ENCODE results near the gene MED29.

DNA sequence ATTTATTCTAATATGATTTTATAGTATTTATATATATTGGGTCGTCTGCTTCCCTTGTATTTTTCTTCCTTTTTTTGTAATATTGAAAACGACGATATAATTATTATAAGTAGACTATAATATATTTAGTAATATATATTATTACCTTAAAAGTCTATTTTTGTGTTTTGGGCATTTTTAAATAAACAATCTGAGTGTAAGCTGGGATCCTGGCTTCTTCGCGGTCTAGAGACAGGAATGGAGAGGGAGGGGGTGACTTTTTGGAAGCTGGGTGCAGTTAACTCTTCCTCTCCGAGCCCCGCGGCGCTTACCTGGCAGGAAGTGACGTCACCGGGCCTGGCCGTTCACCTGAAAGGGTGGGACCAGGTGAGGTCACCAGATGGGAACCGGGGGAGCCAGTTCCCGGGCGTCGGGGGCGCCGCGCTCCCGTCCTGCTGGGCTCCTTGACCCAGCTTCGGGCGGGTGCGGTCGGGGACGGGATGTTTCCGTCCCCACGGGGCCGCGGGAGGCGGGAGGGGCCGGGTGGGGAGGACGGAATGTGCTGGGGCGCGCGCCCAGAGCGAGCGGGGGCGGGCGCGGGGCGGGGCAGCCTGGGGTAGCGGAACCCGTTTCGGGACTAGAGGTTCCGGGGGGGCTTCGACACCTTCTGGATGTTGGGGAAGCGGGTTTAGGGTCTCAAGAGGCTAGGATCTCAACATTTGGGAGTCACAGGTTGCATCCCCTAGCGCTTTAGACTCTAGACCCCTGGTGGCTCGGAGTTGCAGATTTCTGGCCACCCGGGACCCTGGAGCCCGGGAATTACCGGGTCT lies 18.2 kb downstream of the MED29 start:
- peak; percentile 95 for TF ChIP-seq POLR2A (IDR thresholded peaks at IDR 0.05; ENCODE audit: low read length)
- TF ChIP-seq GATA1 (IDR thresholded peaks at IDR 0.05; ENCODE audit: low read depth, low read length), result no peak

All from erythroblast (primary cell).